AG08395 (cell line): ENCODE measurements around the gene TLE7.

ENCODE experiments used
- DNase-seq: peaks from one replicate; pipeline ENCODE4 v3.0.0; 2012; ENCODE audit warnings: mixed read lengths, low spot score

The TLE7 gene

DNA sequence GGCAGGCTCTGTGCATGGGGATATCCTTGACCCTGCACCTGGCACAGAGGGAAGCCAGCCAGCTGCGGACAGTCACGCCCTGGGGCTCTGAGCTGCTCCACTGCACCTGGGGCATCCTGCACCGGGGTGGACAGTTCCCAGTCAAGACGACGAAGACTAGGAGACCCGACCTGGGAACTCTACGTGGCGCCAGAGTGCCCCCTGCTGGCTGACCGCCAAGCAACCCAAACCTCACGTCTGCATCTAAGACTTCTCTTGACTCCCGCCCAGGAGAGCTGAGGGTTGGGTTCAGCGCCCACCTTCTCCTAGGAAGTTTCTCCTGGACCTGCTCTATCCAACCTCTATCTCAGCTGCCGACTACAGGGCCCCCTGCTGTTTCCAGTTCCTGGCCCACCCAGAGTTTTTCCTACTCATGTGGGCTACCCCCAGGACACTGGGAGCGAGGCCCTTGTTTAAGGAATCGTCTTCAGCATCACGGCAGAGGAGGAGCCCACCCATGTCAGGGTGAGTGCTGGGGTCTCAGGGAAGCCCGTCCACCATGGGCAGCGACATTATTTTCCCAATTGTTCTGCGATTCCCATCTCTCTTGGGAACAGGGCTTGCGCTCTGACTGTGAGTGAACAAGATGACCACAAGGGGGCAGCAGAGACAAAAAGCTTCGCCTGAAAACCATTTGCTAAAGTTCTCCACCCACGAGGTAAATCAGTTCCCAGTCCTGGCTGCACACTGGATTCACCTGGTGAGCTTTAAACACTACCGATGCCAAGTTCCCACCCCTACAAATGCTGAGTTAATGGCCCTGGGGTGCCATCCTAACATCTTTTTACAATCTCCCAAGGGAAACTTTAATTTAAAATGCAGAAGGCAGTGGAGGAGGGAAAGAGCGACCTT is 29.3 kb downstream of the TLE7 start:
- peak; percentile 89 for DNase-seq

DNA sequence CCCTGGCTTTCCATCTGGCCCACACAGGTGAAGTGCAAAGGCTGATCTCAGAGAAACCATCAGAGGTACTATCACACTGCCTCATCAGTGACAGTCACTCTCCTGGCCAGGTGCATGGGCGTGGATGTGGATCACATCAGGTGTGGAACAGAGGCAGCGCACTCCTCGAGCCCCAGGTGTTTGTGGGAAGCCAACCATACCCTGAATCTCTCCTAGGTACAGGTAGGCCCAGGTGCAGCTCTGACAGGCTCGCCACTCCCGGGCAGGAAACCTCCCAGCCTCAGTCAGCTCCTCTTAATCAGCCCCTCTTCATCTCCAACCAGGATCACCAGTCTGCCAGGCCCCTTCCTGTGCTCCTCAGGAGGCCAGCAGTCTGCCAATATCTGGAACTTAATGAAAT is 31.7 kb downstream of the TLE7 start:
- no peak for DNase-seq

DNA sequence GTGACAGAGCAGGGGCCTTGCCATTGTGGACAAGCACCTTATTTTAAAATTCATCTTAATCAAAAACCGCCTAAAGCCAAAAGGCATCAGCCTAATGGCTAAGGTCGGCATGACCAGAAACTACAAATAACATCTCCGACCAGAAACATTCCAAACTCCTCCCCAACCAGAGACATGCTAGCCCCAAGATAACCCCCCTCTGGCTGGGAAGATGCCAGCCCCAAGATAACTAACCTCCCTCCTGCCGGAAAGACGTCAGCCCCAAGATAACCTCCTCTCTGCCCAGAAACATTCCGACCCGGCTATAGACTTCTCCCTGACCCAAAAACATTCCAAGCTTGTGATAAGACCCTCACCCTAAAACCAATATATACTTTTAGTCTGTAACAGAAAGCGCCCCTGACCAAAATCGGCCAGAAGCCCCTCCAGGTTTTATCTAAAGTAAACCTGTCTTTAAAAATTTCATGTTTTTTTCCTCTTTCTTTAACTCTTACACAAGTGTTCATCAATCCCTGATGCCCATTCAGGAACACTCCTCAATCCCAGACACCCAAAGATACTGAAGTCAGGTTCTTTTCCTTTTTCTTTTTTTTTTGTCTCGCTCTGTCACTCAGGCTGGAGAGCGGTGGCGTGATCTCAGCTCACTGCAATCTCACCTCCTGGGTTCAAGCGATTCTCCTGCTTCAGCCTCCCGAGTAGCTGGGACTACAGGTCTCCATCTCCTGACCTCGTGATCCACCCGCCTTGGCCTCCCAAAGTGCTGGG is 32.7 kb downstream of the TLE7 start:
- no peak for DNase-seq

DNA sequence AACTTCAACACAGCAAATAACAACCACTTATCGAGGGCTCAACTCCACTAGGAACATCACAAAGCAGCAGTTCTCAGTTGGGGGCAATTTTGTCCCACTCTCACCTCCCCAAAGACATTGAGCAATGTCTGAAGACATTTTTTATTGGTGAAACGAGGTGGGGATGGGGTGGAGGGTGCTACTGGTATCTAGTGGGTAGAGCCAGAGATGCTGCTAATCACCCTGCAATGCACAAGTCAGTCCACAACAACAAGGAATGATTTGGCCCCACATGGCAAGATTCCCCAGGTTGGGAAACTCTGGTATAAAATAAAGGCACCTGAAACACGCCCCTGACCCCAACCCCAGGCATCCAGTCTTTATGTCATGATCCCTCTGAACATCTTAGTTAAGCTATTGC is 33.3 kb downstream of the TLE7 start:
- DNase-seq: no peak

DNA sequence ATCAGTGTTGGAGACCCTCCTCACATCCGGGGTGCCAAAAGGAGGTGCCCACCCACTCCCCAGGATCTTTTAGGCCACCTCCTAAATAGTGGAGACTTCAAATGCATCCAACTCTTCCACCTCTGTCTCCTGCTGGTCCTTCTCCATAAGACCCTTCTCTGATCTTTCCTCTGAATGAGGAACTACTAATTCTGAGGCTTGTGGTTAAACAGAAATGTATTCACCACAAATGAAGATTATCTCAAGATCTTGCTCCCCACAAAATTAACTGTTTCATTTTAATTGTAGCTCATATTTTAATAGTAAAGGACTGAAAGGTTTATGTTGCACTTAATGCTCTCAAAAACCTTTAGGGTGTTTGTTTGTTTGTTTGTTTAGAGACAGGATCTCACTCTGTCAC is 34.1 kb downstream of the TLE7 start:
- no peak for DNase-seq

DNA sequence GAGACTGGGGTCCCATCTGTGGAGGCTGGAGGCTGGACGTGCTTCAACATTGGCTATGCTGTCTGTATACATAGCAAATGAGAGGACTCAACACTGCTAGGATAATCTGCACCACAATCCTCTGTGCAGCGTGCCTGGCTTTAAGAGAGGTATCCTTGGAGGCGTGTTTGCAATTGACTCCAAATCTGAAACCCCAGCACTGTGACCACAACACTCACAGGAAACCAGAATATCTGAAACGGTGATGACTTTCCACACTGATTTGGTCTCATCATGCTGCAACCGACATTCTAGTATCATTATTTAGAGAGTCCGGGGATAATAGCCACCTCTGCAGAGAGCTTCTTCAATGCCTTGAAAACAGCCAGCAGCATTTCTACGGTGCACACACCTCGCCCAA is 35.1 kb downstream of the TLE7 start:
- no peak for DNase-seq

DNA sequence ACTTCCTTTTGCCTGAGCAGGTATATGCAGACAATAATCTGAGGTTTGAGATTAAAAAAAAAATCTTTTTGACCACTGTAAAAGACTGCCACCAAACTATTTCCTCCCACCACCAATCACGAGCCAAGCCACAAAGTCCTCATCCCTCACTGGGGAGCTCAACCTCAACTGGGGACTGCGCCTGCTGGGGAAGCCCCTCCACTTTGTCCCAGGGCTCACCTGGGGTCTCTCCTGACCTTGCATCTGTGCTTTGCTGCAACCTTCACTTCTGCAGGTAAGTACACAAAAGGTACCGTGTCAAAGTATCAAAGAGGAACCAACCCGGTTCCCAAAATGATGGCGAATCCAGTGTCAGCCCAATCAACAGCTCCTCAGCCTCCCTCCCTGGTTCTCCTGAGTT is 35.5 kb downstream of the TLE7 start:
- DNase-seq: no peak

DNA sequence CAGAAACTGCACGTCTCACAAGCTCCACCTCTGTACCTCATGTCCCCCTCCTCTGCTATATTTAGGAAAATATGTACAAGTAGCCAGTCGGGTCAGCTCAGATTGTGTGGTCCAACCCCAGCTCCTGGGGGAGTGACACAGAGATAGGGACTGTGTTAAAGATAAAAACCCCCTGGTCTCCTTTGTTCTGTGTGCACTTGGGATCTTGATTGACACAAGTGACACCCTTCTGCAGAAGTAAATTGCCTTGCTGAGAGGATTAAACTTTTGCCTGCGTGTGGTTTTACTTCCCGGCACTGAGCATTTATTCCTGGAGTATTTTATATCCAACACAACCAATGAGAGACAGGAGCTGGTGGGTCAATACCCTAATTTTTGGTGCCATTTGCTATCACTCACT is 37.5 kb downstream of the TLE7 start:
- no peak for DNase-seq

DNA sequence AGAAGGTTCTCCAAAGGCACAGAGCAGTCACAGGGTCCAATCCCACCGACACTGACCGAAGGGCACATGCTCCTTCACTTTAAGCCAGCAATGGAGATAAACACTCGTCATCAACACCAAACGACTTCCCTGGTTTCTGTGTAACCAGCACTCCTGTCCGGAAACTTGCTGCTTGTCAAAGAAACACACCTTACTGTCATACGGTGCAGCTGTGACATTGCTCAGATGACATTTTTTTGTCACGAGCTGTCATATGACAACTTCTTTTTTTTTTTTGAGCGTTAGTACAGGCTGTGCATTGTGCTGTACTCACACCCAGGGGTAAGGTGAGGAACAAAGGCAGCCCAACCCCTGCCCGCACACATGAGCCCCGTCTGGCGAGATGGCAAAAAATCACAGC is 39.2 kb downstream of the TLE7 start:
- DNase-seq: no peak

DNA sequence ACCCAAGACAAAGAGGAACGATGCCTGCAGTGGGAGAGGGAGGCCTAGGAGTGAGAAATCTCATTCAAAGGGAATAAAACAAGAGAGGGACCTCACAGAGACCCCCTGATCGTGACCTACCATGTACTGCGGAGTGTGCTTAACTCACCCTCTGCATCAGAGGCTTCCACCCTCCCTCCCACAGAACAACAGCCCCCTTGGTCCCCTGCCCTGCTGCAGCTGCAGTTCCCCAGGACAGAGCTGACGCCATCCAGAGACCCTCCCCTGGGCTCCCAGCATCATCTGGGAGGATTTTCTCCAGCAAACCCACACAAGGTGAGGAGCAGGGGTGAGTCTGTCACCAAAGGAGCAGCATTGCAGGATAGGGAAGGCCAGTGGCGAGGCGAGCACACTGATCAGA is 39.8 kb downstream of the TLE7 start:
- DNase-seq: no peak

DNA sequence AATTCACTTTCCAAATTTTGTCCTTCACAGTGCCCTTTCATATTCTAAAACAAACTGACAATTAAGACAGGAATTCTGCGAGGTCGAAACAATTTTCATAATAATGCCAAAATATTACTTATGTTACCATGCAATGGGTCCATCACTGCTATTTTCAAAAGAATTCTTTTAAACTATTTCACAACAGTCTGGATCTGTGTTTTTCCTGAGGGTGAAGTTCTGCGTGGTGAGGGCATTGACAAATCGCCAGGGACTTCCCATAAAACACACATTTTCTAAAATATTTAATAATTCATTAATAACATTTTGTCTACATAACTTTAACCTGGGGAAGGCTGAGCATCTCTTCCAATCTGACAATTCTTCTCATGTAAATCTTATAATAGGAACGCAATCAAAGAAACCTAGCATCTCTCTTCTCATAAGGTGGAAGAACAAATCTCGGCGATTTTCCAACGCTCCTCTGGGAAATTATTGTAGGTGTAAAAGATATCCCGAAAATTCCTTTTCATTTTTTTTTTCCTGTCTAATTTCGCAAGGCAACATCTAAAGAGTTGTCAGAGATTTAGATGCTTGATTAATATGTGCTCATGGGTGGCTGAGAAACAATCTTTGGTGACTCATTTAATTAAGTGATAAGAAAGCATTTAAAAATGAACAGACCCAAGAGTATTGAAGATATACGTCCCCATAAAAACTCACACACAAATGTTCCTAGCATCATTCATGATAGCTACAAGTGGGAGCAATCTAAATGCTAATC is 41.9 kb downstream of the TLE7 start:
- no peak for DNase-seq

DNA sequence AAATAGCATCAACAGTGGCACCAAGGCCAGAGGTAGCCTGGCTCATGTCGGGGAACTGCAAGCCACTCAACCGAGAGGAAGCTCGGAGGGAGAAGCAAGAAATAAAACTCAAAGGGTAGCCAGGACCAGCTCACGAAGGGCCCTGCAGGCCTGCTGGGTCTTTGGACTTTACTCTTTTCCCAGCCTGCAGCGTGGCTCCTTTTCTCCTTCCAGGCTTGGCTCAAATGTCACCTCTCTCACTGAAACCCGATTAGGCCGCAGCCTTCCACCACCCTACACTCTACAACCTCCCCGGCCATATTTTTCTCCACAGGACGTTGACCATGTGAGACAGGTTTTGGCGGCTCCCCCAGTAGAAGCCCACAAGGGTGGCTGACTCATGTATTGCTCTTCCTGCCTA is 45.3 kb downstream of the TLE7 start:
- no peak for DNase-seq

DNA sequence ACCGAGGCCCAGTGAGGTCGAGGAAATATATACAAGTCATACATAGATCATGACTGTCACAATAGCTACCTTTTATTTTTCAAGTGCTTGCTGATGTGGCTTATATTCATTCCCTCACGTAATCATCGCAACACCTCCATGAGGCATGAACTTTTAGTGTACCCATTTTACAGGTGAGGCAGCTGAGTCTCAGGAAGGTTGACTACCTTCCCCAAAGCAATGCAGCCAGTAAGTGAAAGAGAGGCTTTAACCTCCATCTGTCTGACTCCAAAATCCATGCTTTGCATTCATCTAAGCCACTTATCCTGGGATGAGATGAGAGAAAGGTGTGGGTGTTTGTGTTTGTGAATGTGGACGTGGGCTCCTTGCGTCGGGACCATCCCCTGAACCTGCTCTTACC is 52.5 kb downstream of the TLE7 start:
- DNase-seq: no peak

DNA sequence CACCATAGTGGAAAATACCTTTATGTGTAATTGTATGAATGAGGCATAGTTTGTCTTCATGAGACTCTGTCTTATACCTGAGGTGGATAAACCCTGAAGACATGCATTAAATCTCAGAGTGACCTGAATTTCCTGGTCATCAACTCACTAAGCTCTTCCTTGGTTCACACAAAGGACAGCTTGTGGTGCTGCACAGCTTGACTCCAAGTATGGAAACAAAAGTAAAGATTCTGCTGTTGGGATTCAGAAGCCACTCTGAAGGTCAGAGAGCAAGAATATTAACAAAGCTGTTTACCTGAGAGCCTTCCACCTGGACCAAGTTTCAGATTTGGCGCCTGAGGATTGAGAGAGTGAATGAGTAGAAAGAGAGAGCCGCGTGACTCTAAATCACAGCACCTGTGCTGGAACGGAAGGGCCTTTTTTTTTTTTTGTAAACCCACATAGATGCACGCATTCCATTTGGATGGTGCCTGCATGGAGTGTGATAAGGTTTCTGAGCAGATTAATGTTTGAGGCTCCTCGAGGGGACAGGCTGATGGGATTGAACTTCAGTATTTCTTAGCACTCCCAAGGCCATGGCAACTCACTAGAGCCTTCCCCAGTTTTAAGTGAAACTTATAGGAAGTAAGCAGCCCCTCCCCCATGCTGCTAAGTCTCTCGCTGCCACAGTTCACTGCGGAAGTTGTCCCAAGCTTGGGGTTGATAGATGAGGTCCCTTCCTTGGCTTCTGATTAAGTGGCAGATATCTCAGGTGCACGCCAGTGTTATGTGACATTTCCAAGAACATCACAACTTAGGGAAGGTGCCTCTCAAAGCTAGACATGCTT is 54.6 kb downstream of the TLE7 start:
- no peak for DNase-seq

DNA sequence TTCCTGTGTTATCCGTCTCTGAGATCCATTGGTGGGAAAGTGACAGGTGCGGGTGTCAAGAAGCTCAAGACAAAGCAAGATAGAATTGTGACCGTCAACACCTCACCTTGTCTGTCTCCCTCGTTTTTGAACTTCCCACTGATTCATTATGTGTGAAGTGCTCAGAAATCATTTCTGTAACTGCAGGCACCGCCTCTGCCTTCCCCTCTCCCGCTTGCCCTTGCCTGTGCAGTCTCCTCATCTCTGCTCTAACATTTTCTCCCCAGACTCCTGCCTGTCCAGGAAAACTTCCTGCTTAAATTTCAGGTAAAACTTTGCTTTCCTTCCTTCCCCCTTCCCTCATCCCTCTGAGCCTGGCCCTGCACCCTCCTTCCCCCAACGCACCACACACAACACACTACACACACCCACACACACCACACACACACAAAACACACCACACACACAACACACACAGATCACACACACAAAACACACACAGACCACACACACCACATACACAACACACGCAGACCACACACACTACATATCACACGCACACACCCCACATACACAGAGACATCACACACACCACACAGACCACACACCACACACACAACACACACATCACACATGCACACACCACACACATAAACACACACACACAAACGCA is 57.7 kb downstream of the TLE7 start:
- no peak for DNase-seq

DNA sequence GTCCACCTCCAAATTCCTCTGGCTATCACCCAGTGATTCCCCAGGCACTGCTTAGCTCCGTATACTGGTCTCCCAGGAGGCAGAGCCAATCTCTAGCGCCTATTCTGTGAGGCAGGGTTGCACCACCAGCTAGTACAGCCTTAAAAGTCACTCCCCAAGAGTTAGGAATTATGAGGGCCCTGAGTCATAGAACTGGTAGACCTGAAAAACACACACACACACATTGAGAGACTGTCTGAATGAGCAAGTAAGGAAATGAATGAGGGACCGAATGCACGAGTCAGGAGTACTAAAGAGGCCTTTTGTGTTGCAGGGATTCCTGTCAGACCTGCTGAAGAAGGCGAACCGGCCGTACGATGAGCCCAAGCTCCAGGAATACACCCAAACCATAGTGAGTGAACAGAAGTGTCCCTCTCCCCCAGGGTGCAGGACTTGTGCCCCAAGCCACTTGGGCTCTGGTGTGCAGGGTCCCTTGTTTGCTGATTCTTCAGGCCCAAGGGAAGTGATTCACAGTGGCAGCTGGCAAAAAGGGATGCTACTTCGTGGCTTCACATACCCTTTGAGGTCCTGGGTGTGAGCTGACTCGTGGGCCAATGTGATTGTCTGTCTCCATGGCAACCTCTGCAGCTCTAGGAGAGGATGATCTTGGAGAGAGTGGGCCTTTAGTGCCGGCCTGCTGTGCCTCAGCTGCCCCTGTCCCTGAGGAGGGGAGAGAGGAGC is 58.6 kb downstream of the TLE7 start:
- peak; percentile 25 for DNase-seq

DNA sequence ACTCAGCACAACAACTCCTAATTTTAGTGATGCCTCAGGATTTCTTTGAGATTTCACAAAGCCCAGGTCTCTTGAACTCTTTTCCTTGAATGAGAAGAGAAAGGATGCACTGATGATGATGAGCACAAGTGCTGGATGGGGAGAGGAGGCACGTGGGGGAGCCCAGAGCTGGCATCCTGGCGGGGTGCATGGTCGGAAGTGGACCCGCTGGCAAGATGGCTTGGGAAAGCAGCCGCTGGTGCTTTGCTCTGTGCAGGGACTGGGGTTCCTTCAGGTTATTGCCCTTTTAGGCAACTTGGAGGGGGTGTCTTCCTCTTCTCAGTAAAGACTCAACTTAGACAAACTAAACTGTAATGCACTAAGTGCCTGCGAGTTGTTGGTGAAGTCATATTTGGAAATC is 61.0 kb downstream of the TLE7 start:
- no peak for DNase-seq
